ENCODE data around the gene RHEBL1.
"Not testable (repeated sequence)": the region's sequence is repeated elsewhere in the genome, so short reads cannot be mapped to it uniquely, and the experiment has no call there.

Gene RHEBL1

DNA sequence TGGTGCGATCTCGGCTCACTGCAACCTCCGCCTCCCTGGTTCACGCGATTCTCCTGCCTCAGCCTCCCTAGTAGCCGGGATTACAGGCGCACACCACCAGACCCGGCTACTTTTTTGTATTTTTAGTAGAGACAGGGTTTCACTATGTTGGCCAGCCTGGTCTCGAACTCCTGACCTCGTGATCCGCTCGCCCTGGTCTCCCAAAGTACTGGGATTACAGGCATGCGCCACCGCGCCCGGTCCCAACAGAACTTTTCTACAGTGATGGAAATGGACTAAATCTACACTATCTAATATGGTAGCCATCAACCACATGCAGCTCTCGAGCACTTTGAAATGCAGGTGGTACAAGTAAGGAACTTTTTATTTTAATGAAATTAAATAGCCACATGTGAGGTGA lies 7.9 kb downstream of the RHEBL1 start:
- H3K27me3 Mint-ChIP-seq, H3K27ac Mint-ChIP-seq, H3K9me3 Mint-ChIP-seq, DNase-seq, ATAC-seq: not testable (repeated sequence)
- H3K4me1 Mint-ChIP-seq = peaks cover 44% of the 10 kb centered on the region
- peak overlapping the region; percentile 30 to 89 for H3K4me3 Mint-ChIP-seq

- peaks cover 52% of the 10 kb centered on the region for H3K4me1 Mint-ChIP-seq
- peak overlapping the region; percentile 89 to 93 for H3K4me3 Mint-ChIP-seq
- no peaks in the 10 kb centered on the region for H3K9me3 Mint-ChIP-seq
- DNase-seq = no peak
- ATAC-seq = no peak
- no peaks in the 10 kb centered on the region for H3K27me3 Mint-ChIP-seq
- peak overlapping the region; percentile 97 for H3K27ac Mint-ChIP-seq
These were observed 8.6 kb downstream of the RHEBL1 start for GRCh38 chr12:49061157-49061650.

GRCh38 chr12:49060237-49061156 lies 9.3 kb downstream of the RHEBL1 start, which contains the start of gene KMT2D:
Gene KMT2D (minus strand): TSS chr12:49060794. CDS start chr12:49055324, 5,470 bp downstream.
- H3K4me1 Mint-ChIP-seq = peaks cover 59% of the 10 kb centered on the region

GRCh38 chr12:49059299-49060171 lies 10.2 kb downstream of the RHEBL1 start:
- Mint-ChIP-seq H3K27me3 (no peaks in the 10 kb centered on the region), H3K27ac (peak overlapping the region; percentile 96), H3K4me3 (peak overlapping the region; percentile 94 to 97), H3K4me1 (peaks cover 68% of the 10 kb centered on the region), H3K9me3 (no peaks in the 10 kb centered on the region)
- DNase-seq = peak; percentile 46
- peak; percentile 33 for ATAC-seq

More at GRCh38 chr12:49060237-49061156, 9.3 kb downstream of the RHEBL1 start, which contains the start of gene KMT2D:
- Mint-ChIP-seq H3K27ac (peak within 1 kb of the TSS; percentile 97), H3K4me3 (peak within 1 kb of the TSS; percentile 94 to 97), H3K27me3 (no peaks in the 10 kb centered on the region), H3K9me3 (no peaks in the 10 kb centered on the region)
- DNase-seq (peak; percentile 87 to 90), ATAC-seq (peak; percentile 89)

GRCh38 chr12:49059045-49059298 lies 10.8 kb downstream of the RHEBL1 start:
- no peak for ATAC-seq
- peaks cover 68% of the 10 kb centered on the region for H3K4me1 Mint-ChIP-seq
- no peaks in the 10 kb centered on the region for H3K27me3 Mint-ChIP-seq
- no peaks in the 10 kb centered on the region for H3K9me3 Mint-ChIP-seq
- DNase-seq = no peak
- H3K4me3 Mint-ChIP-seq = peak overlapping the region; percentile 94 to 97
- H3K27ac Mint-ChIP-seq = peak overlapping the region; percentile 96

DNA sequence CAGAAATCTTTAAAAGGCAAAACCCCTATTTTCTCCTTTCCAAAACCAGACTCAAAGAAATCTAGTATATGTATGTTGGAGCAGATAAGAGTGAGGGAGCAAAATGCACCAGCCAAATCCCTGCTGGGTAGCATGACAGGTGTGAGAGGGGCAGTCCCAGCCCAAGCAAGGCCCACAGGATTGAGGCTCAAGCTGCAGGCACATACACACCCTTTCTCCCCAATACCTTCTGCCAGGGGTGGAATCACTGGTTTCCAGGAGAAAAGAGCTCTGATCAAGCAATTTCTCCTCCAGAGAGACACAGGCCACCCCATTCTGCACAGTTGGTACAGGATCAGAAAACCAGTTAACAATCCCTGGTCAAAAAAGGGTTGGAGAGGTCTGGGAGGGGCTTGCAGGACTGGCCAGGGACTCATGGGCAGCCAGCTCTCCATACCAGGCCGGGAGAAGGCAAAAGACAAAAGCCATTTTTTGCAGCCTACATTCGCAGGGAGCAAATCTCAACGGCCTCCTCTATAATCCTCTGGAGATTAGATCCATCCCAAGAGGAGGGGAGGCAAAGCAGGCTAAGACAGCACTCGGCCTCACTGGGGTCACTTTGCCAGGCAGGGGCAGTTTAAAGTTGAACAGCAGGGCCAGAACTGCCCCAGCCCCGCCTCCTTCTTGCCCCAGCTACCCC lies 11.3 kb downstream of the RHEBL1 start:
- Mint-ChIP-seq H3K4me1 (peaks cover 63% of the 10 kb centered on the region), H3K27me3 (no peaks in the 10 kb centered on the region)
- no peak for DNase-seq

GRCh38 chr12:49057888-49058287 lies 11.9 kb downstream of the RHEBL1 start:
- H3K9me3 Mint-ChIP-seq = no peaks in the 10 kb centered on the region
- H3K27ac Mint-ChIP-seq = peak overlapping the region; percentile 86 to 89
- peak overlapping the region; percentile 94 to 97 for H3K4me3 Mint-ChIP-seq
- no peak for DNase-seq
- H3K4me1 Mint-ChIP-seq = peaks cover 60% of the 10 kb centered on the region
- no peak for ATAC-seq
- H3K27me3 Mint-ChIP-seq = no peaks in the 10 kb centered on the region

More for the DNA sequence above, 11.3 kb downstream of the RHEBL1 start:
- ATAC-seq = no peak
- peak overlapping the region; percentile 96 for H3K27ac Mint-ChIP-seq
- H3K9me3 Mint-ChIP-seq = no peaks in the 10 kb centered on the region
- peak overlapping the region; percentile 94 to 97 for H3K4me3 Mint-ChIP-seq

GRCh38 chr12:49055978-49056754 lies 13.6 kb downstream of the RHEBL1 start:
- Mint-ChIP-seq H3K9me3 (no peaks in the 10 kb centered on the region), H3K27me3 (no peaks in the 10 kb centered on the region), H3K27ac (peak overlapping the region; percentile 36 to 93), H3K4me1 (peaks cover 52% of the 10 kb centered on the region), H3K4me3 (peak overlapping the region; percentile 94 to 97)
- DNase-seq (peak; percentile 32 to 48), ATAC-seq (peak; percentile 76)

GRCh38 chr12:49055092-49055491 lies 14.7 kb downstream of the RHEBL1 start:
- no peaks in the 10 kb centered on the region for H3K9me3 Mint-ChIP-seq
- peaks cover 55% of the 10 kb centered on the region for H3K4me1 Mint-ChIP-seq
- H3K27me3 Mint-ChIP-seq = no peaks in the 10 kb centered on the region
- H3K27ac Mint-ChIP-seq = no peak overlapping the region
- no peak for ATAC-seq
- peak overlapping the region in 1 of 2 donors; percentile 3 for H3K4me3 Mint-ChIP-seq
- no peak for DNase-seq

- Mint-ChIP-seq H3K9me3 (no peaks in the 10 kb centered on the region), H3K4me3 (no peak overlapping the region), H3K27me3 (no peaks in the 10 kb centered on the region), H3K27ac (no peak overlapping the region), H3K4me1 (peaks cover 55% of the 10 kb centered on the region)
- DNase-seq (no peak), ATAC-seq (no peak)
These were observed 15.3 kb downstream of the RHEBL1 start for GRCh38 chr12:49054524-49054923.

- peak overlapping the region in 1 of 2 donors; percentile 8 for H3K27ac Mint-ChIP-seq
- H3K4me3 Mint-ChIP-seq = no peak overlapping the region
- DNase-seq (no peak), ATAC-seq (no peak)
- H3K4me1 Mint-ChIP-seq = peaks cover 53% of the 10 kb centered on the region
- H3K27me3 Mint-ChIP-seq = no peaks in the 10 kb centered on the region
- H3K9me3 Mint-ChIP-seq = no peaks in the 10 kb centered on the region
These were observed 15.7 kb downstream of the RHEBL1 start for GRCh38 chr12:49054096-49054495.

GRCh38 chr12:49052451-49053208 lies 17.1 kb downstream of the RHEBL1 start:
- H3K9me3 Mint-ChIP-seq = no peaks in the 10 kb centered on the region
- no peak for DNase-seq
- no peak overlapping the region for H3K4me3 Mint-ChIP-seq
- no peaks in the 10 kb centered on the region for H3K27me3 Mint-ChIP-seq
- H3K27ac Mint-ChIP-seq = no peak overlapping the region
- peaks cover 38% of the 10 kb centered on the region for H3K4me1 Mint-ChIP-seq
- ATAC-seq = no peak

- no peaks in the 10 kb centered on the region for H3K9me3 Mint-ChIP-seq
- no peak overlapping the region for H3K4me3 Mint-ChIP-seq
- H3K27ac Mint-ChIP-seq = peak overlapping the region in 1 of 2 donors; percentile 90
- H3K27me3 Mint-ChIP-seq = no peaks in the 10 kb centered on the region
- H3K4me1 Mint-ChIP-seq = peaks cover 31% of the 10 kb centered on the region
- DNase-seq (no peak), ATAC-seq (no peak)
These were observed 17.9 kb downstream of the RHEBL1 start for GRCh38 chr12:49051777-49052438.
